K562 (cell line): Measurements from ENCODE around the gene WDR27. TPM values are rescaled to one million over a fixed set of nuclear protein-coding genes. Genes with fewer than 3 reads are reported as not detected.

Experiments
- ATAC-seq: fragments of 200-7000 bp; cut with Tn5 transposase; 3 replicates; pipeline ENCODE4 v1.9.1; 2020; ENCODE audit warnings: moderate library complexity
- BruUV-seq: library from RNA; stranded (reverse); fragments of 400-500 nt; replicated peaks from 2 replicates; lab custom pipeline; 2021; lab: Mats Ljungman, UMichigan
- CTCF ChIA-PET: fragments of 300-600 bp; formaldehyde crosslinking; extraction: SDS; loops from one replicate; lab custom pipeline; 2021; ENCODE audit warnings: low intra/inter-chr PET ratio; lab: Yijun Ruan, JAX
- POLR2A ChIA-PET: fragments of 300-600, 350-650 bp; sonication (Branson Sonifier 250); formaldehyde crosslinking; extraction: SDS; loops from one replicate; lab custom pipeline; 2021; ENCODE audit warnings: antibody characterized with exemption, inconsistent platforms; lab: Yijun Ruan, JAX
- DNase-seq, 4 experiments: peaks; one replicate each; pipeline versions ENCODE4 v3.0.0 to v3.0.0-alpha.2; 2011 to 2018; ENCODE audit warnings: low spot score in 3 of 4, mixed read lengths in 3 of 4; ENCODE audit errors: extremely low read depth in 1 of 4
- FAIRE-seq: peaks from 2 replicates; lab custom pipeline; 2011; peaks lifted over from hg19 to GRCh38; lab: Jason Lieb, UNC
- H2AFZ ChIP-seq: 2 replicates; pipeline ENCODE4 v1.6.0; 2011; ENCODE audit warnings: low read depth, low read length, control low read depth, inconsistent platforms
- H3K27ac ChIP-seq: fragments of 200-600 bp; 3 replicates; pipeline ENCODE4 v1.8.0; 2011; ENCODE audit warnings: low read depth, mild to moderate bottlenecking, control low read depth, inconsistent platforms, low read length, moderate library complexity, mixed read lengths; ENCODE audit errors: extremely low read depth
- H3K27me3 ChIP-seq, 2 experiments: fragments of 300-600 bp in 1 of 2; 2 replicates in 1 of 2; 3 replicates in 1 of 2; pipeline versions ENCODE4 v1.6.0 to v1.8.0; 2011; ENCODE audit warnings: inconsistent platforms in 2 of 2, low read length in 2 of 2, mild to moderate bottlenecking in 1 of 2, mixed read lengths in 1 of 2, moderate library complexity in 1 of 2; ENCODE audit not compliant: control insufficient read depth in 2 of 2, insufficient read depth in 2 of 2
- H3K36me3 ChIP-seq: fragments of 300-600 bp; 3 replicates; pipeline ENCODE4 v1.8.0; 2011; ENCODE audit warnings: mild to moderate bottlenecking, low read length, inconsistent platforms; ENCODE audit not compliant: control insufficient read depth, insufficient read depth
- H3K4me1 ChIP-seq, 2 experiments: fragments of 200-600 bp in 1 of 2; replicated peaks in 1 of 2; 2 replicates in 1 of 2; 3 replicates in 1 of 2; pipeline versions ENCODE4 v1.5.1 to v1.8.0; 2011; ENCODE audit warnings: inconsistent platforms in 2 of 2, low read length in 2 of 2, mild to moderate bottlenecking in 1 of 2, mixed read lengths in 1 of 2, moderate library complexity in 1 of 2; ENCODE audit not compliant: control insufficient read depth in 2 of 2, insufficient read depth in 2 of 2
- H3K4me2 ChIP-seq: 2 replicates; pipeline ENCODE4 v1.6.1; 2011; ENCODE audit warnings: low read length, control low read depth, inconsistent platforms, mixed read lengths; ENCODE audit not compliant: insufficient read depth
- H3K4me3 ChIP-seq: fragments of 200-600 bp; sonication (generic), shearing (Covaris generic); 2 replicates; pipeline ENCODE4 v1.5.1; 2016; ENCODE audit warnings: control low read depth, inconsistent platforms
- H3K79me2 ChIP-seq: fragments of 200-600 bp; 3 replicates; pipeline ENCODE4 v1.8.0; 2011; ENCODE audit warnings: low read length, inconsistent platforms; ENCODE audit not compliant: control insufficient read depth, insufficient read depth
- H3K9ac ChIP-seq, 2 experiments: 2 replicates each; pipeline versions ENCODE4 v1.6.0 to v1.6.1; 2011; ENCODE audit warnings: low read depth in 2 of 2, low read length in 2 of 2, control low read depth in 1 of 2, inconsistent platforms in 1 of 2, mild to moderate bottlenecking in 1 of 2, mixed read lengths in 1 of 2; ENCODE audit not compliant: insufficient read depth in 1 of 2
- H3K9me1 ChIP-seq: one replicate; pipeline ENCODE4 v1.6.0; 2011; ENCODE audit warnings: inconsistent platforms, mild to moderate bottlenecking, low read length, moderate library complexity; ENCODE audit not compliant: control insufficient read depth, insufficient read depth
- H3K9me3 ChIP-seq: replicated peaks from 2 replicates; pipeline ENCODE4 v1.5.1; 2011; ENCODE audit warnings: low read depth, low read length, inconsistent platforms; ENCODE audit not compliant: control insufficient read depth, insufficient read depth
- H4K20me1 ChIP-seq: replicated peaks from 2 replicates; pipeline ENCODE4 v1.6.1; 2011; ENCODE audit warnings: low read length, inconsistent platforms, mixed read lengths; ENCODE audit not compliant: control insufficient read depth, insufficient read depth
- ATF4 ChIP-seq: fragments of 450-650 bp; formaldehyde crosslinking; IDR thresholded peaks from 2 replicates; pipeline ENCODE4 v1.4.0; 2022; ENCODE audit warnings: mild to moderate bottlenecking, moderate library complexity
- CBX3 ChIP-seq, 2 experiments: IDR thresholded peaks; 1 replicate in 1 of 2; 2 replicates in 1 of 2; pipeline ENCODE4 v1.6.1; 2012; ENCODE audit warnings: inconsistent platforms in 2 of 2, low read length in 2 of 2, borderline replicate concordance in 1 of 2, control low read depth in 1 of 2
- DEAF1 ChIP-seq: fragments of 450-650 bp; formaldehyde crosslinking; IDR thresholded peaks from 2 replicates; pipeline ENCODE4 v1.4.0; 2020; ENCODE audit warnings: mild to moderate bottlenecking, moderate library complexity
- MEF2A ChIP-seq: IDR thresholded peaks from 2 replicates; pipeline ENCODE4 v1.6.1; 2011; ENCODE audit warnings: low read depth, mild to moderate bottlenecking, low read length, moderate library complexity; ENCODE audit not compliant: control insufficient read depth
- MTF1 ChIP-seq: fragments of 250-450 bp; sonication (Bioruptor Pico); IDR thresholded peaks from 2 replicates; pipeline ENCODE4 v1.9.0; 2021; ENCODE audit warnings: moderate library complexity, mild to moderate bottlenecking, inconsistent platforms, borderline replicate concordance
- POLR2G ChIP-seq: fragments of 200-400 bp; formaldehyde crosslinking; IDR thresholded peaks from 2 replicates; pipeline ENCODE4 v1.6.1; 2017; ENCODE audit warnings: low read depth, mild to moderate bottlenecking, antibody characterized with exemption, low read length, moderate library complexity
- RAD21 ChIP-seq, 2 experiments: fragments of 250-450 bp in 1 of 2; fragments of 450-650 bp in 1 of 2; sonication (Bioruptor Pico) in 1 of 2; formaldehyde crosslinking in 1 of 2; IDR thresholded peaks in 1 of 2; conservative IDR thresholded peaks in 1 of 2; 2 replicates each; pipeline versions ENCODE4 v1.4.0 to v1.8.0; 2020 to 2022; ENCODE audit warnings: mild to moderate bottlenecking in 2 of 2, moderate library complexity in 1 of 2
- ZBTB33 ChIP-seq: sonication (generic); formaldehyde crosslinking; IDR thresholded peaks from 2 replicates; pipeline ENCODE4 v1.8.1; 2023; ENCODE audit warnings: mild to moderate bottlenecking, missing genetic modification reagents
- ZFP36 ChIP-seq: fragments of 150-350 bp; IDR thresholded peaks from 2 replicates; pipeline ENCODE4 v1.6.1; 2018; ENCODE audit warnings: low read length, low read depth; ENCODE audit not compliant: partially characterized antibody
- whole genome bisulfite sequencing: fragments of 100-300 bp; shearing (Covaris generic); methylation state at CpG from one replicate; pipeline ENCODE4 v1.1.6; 2016; ENCODE audit warnings: low coverage, mixed read lengths; ENCODE audit not compliant: insufficient coverage; ENCODE audit errors: missing lambda C conversion rate; 5-methylcytosine and 5-hydroxymethylcytosine counted together
- in situ Hi-C: fragments of 300-500 bp; cut with MboI; formaldehyde crosslinking; loops from 4 replicates; pipeline ENCODE4 v1.15.0; 2018; ENCODE audit warnings: inconsistent platforms, mixed read lengths
- intact Hi-C: fragments of 100-400 bp; cut with micrococcal nuclease; formaldehyde crosslinking; loops from 2 replicates; pipeline ENCODE4 v1.14.2; 2022
- polyA plus RNA-seq, 8 experiments: library from polyadenylated mRNA; depleted of rRNA in 4 of 8; stranded (reverse) in 5 of 8; unstranded in 3 of 8; fragments of >200 nt; fragmentation: Nextera tagmentation in 2 of 8; fragmentation: Illumina TruSeq in 1 of 8; extraction: Ambion mirVana in 2 of 8; extraction: Trizol in 1 of 8; gene quantifications; 2 replicates each; pipeline versions ENCODE4 v1.2.1 to v1.2.3, GENCODE V29; 2011 to 2014; ENCODE audit warnings: inconsistent platforms in 1 of 8, missing spikeins in 1 of 8
- total RNA-seq, 7 experiments: library from RNA; depleted of rRNA in 6 of 7; stranded (reverse); fragments of >200 nt in 6 of 7; fragmentation: Illumina TruSeq in 2 of 7; extraction: Trizol in 2 of 7; gene quantifications; 2 replicates each; pipeline versions ENCODE4 v1.2.1 to v1.2.3, GENCODE V29; 2011 to 2021; ENCODE audit warnings: low replicate concordance in 1 of 7

The WDR27 gene
- total and polyA plus RNA-seq, 9 of the 15 experiments (the other 6 are each of a cell fraction or from before 2014, with no cell fraction given) = 4.3 to 77.2 (median 22.7) TPM

GRCh38 chr6:169654598-169655391 lies 47.0 kb downstream of the WDR27 start:
- POLR2A ChIA-PET = no interaction called here
- Histone ChIP-seq H2AFZ (no peak overlapping the region), H4K20me1 (no peaks in the 10 kb centered on the region), H3K4me1 (peaks cover 0 to 3% of the 10 kb centered on the region in 2 experiments; a peak in 1 of 5 replicates), H3K9me3 (no peaks in the 10 kb centered on the region), H3K27me3 (no peaks in the 10 kb centered on the region), H3K9ac (no peak overlapping the region), H3K27ac (no peak overlapping the region), H3K4me2 (no peak overlapping the region), H3K79me2 (no peaks in the 10 kb centered on the region), H3K9me1 (no peaks in the 10 kb centered on the region), H3K4me3 (no peak overlapping the region), H3K36me3 (peaks cover 38% of the 10 kb centered on the region)
- CTCF ChIA-PET = no interaction called here
- DNase-seq (no peak), FAIRE-seq (no peak), ATAC-seq (no peak)
- WGBS = 96% methylated on average over 30 of the region's 46 CpGs
- BruUV-seq = no TSS peak
- intact Hi-C loops (no loop called here), in situ Hi-C loops (no loop called here)
- TF ChIP-seq CBX3 (IDR thresholded peaks at IDR 0.05; ENCODE audit: borderline replicate concordance in 1 of 2, low read length in 2 of 2) (peak in 1 of 2 experiments; percentile 37; a peak in 1 of 3 replicates), MEF2A (no peak), POLR2G (peak; percentile 27; the same call in 1 of the 2 replicates), MTF1 (CRISPR knock-in tag) (no peak), ZFP36 (peak; percentile 24), RAD21 (CRISPR knock-in tag; conservative IDR thresholded peaks at IDR 0.05 in 1 of 2, IDR thresholded peaks at IDR 0.05 in 1 of 2) (no peak), ATF4 (CRISPR knock-in tag) (no peak), ZBTB33 (CRISPR knock-in tag) (peak; percentile 91), DEAF1 (CRISPR knock-in tag) (no peak)
